Non-pigmented ciliary epithelial cell (primary cell): ENCODE results near the gene RASEF.

Experiments used
- DNase-seq: peaks from one replicate; pipeline ENCODE4 v3.0.0-alpha.2; 2010; ENCODE audit warnings: low read depth

RASEF gene

DNA sequence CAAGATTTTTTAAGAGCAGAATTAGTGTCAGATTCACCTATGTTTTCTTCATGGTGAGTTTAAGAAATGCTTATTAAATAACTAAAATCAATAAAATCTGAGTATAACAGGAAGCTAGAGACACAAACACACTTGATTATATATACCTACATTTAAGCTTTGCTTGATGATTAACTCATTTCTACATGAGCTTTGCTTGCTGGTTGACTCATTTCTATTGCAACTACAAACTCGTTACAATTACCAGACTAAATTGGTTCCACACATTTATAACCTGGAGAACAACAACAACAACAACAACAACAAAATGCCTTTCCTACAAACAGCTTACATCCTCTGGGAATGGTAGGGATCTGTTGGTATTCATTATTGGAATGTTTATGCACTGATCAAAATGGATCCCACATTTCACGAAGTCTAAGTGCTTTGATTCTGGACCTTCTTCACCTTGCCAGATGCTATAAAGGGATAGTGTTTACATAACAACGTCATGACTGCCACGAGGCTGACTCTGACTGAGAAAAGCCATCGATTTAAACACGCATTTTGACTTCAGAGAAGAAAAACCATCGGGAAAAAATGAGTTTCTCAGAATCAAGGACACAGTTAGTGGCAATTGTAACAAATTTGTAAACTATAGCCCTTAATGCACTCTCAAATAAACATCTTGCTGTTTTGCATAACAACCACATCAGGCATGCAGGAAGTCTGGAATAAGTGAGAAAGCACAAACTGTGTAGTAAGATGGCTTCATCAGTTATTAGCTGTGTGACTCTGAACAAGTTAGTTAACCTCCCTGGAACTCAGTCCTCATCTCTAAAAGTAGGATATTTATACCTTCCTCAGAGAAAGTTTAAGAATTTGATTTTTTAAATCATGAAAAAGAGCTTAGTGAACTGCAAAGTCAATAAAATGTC is 49.8 kb downstream of the RASEF start:
- no peak for DNase-seq

DNA sequence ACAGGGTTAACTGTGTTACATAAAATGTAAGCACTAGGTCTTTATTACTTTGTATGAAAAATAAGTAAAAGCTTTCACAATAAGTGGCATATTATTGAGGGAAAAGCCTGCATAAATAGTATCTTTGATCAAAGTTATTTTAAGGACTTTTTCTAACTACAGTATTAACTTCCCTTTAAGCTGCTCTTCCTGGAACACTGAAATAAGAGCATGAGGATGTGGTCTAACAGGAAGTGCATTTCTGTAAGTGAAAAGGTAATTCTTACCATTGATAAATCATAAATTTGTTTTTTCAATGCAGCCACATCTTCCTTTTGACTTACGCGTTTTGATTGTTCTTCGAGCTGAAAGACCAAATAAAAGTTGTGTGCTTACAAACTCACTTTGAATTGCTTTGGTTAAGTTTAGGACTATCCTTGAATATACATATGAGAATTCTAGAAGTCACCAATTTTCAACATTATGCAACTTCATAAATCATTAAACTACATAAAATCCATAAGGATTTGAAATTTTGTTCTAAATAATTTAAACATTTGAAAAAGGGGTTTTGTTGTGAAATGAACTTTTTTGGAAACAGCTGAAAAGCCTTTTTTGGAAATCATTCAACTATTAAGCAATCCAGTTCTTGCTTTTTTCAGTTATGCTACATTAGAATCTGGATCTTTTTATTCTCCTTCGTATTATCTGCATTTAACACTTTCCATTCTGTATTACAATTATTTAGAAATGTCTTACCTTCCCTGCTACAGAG is 50.6 kb downstream of the RASEF start:
- no peak for DNase-seq

DNA sequence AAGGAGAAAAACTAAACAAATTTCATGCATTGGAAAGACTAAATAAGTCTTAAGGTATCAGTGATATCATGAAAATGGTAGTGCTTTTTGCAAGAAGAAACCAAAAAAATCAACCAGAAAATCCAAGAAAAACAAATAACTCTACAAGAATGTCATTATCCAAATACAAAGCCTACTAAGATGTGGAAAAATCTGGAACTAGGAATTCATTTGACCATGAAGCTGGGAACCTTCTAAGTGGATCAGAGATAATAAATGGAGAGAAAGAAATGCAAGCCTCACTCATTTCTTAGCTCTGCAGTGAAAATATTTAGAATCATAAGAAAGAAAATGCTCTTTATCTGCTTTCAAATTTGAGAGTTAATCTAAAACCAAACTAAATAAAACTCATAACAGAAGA is 51.3 kb downstream of the RASEF start:
- no peak for DNase-seq

DNA sequence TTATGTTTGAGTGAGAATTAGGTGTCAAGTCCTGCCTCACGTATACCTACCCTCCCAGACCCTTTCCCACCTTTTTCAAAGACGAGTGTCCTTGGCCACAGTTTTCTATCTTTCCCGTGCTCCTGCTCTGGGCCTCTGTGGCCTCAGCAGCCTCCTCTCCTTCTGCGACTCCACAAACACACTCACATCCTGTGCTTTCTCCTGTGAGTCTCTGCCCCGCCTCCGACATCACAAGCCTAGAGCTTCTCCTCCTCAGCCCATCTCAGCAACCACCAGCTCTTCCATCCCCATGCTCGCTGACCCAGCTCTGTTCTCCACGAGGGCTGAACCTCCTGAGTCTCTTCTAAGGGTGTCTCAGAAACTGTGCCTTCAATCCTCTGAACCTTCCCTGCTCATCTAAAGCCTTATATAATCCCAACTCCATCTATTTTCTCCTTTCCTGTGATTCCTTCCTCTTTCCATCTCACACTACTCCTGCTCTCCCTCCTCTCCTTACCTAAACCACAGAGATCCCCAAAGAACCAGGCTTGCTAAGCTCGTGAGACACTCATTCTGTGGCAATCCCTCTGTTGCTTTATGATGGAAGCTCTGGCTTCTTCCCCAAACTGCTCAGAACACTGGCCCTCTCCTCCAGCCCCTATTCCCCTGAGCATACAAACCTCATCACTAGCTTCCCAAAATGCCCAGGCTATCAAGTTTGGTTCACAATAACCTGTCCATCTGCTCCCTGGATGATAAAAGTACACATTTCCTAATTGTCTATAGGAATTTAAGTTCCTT is 55.2 kb downstream of the RASEF start:
- no peak for DNase-seq

GRCh38 chr9:83006378-83006777 is 56.6 kb downstream of the RASEF start:
- no peak for DNase-seq

GRCh38 chr9:83005963-83006362 is 57.0 kb downstream of the RASEF start:
- no peak for DNase-seq

- no peak for DNase-seq
Observed at GRCh38 chr9:83005361-83005760, 57.6 kb downstream of the RASEF start.

DNA sequence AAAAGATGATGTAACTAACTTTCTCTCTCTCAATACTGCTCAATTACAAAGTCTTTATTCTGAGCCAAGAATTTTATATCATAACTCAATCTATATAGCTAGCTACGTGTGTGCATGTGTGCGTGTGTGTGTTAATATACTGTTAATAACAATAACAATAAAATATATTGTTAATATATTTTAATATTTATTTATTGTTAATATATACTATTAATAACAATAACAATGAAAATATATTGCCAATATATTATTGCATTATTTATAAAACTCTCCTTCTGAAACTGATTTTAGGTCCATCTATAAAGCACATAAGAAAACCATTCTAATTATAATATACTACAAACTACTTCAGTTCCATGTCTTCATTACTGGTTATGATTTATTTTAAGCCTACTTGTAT is 60.6 kb downstream of the RASEF start:
- no peak for DNase-seq

DNA sequence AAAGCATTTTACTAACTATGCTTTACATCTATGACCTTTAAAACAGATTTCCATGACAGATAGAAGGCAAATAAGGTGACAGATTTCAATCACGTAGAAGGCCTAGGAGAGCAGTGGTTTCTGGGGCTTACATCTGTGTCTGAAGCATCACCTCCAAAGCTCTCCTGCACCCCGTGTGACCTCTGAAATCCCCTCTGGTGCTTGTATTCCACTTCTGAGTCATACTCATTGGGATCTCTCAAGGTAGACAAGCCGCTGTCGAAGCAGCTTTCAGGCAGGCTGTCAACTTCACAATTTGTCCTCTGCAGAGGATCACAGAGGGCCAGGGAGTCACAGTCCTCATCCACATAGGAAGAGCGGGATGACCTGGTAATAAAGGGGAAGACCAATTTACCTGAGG is 62.2 kb downstream of the RASEF start:
- no peak for DNase-seq

- DNase-seq, result no peak
Observed at GRCh38 chr9:82998409-82998808, 64.5 kb downstream of the RASEF start.

GRCh38 chr9:82997476-82998140 is 65.3 kb downstream of the RASEF start:
- DNase-seq, result no peak

DNA sequence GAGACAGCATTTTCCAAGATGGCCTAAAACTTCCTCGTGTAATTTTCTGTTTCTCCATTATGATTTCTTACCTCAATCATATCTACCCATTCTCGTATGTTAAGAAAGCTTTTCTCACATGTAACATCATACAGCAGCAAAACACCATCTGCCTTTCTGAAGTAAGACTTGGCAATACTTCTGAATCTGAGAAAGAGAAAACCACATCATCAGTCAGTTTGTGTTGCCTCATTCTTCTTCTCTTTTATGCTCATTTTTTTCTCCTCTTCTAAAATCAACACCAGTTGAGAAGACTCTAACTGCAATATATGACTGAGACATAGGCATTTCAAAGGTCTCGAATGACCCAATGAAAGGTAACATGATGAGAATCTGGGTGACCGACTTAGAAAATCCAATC is 66.0 kb downstream of the RASEF start:
- no peak for DNase-seq

GRCh38 chr9:82993856-82994605 is 68.9 kb downstream of the RASEF start:
- no peak for DNase-seq

DNA sequence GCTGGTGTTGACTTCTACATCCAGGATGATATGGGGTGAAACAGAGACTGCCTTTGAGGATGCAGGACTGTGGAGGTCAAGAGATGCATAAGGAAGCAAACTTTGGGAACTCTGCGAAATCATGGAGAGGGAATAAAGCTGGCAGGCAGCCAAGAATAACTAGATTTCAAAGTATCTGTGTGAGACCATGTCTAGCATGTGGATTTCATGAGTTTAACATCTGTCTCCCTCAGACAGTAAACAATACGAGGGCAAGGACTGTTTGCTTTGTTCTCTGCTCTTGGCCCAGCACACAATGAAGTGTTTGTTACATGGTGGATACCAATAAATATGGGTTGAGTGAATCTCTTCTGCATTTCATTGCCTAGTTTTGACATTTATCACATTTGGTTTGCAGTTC is 71.3 kb downstream of the RASEF start:
- DNase-seq, result no peak

DNA sequence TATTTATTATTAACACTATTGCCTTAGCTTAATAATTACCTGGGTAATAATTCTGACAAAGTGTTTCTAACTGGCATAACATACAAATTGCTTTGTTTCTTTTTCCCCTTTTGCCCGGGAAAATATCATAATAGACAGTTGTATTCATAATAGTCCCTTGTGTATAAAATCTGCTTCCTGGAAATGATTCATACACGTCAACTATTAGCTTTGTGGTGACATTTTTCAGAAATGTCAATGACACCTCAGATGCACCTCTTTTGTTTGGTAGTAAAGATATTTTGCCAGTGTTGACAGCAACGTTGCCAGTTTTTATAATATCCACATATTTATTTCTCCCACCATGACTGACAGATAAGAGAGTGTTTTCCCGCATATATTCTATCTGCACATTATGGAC is 73.0 kb downstream of the RASEF start:
- no peak for DNase-seq

GRCh38 chr9:82988488-82988887 is 74.5 kb downstream of the RASEF start:
- DNase-seq, result no peak

- DNase-seq, result no peak
Observed at GRCh38 chr9:82987370-82988189, 75.4 kb downstream of the RASEF start.

GRCh38 chr9:82981552-82981951 is 81.4 kb downstream of the RASEF start:
- DNase-seq, result no peak

- DNase-seq, result no peak
Observed at GRCh38 chr9:82975176-82975575, 87.8 kb downstream of the RASEF start.

DNA sequence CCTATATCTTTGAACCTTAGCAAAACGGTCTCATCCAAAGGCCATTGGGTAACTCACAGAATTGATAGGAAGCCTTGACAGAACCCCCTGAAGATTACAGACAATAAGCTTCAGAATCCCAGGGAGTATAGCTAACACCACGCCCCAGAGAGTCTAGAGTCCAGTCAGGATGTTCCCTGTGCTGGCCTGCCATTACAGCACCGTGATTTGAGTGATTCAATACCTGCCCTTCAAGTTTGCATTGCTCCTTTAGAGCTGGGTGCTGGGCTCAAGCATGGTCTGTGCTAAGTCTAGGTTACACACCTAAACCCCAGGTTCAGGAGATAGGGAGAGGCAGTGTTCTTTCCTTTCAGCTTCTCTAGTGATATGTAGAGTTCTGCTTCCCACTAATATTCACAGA is 90.5 kb downstream of the RASEF start:
- DNase-seq, result no peak
